Liver (tissue), 9 donors: Measurements from ENCODE around the gene NOX3. TPM values are rescaled to one million over a fixed set of nuclear protein-coding genes. Genes with fewer than 3 reads are reported as not detected.

Experiments
- DNase-seq: peaks from one replicate; pipeline ENCODE4 v3.0.0-alpha.2; 2017; ENCODE audit warnings: low spot score
- H3K27ac ChIP-seq, 2 donors: one replicate each; pipeline ENCODE4 v1.7.0; 2013; ENCODE audit warnings: inconsistent platforms in 2 of 2, low read length in 2 of 2, control low read depth in 1 of 2, low read depth in 1 of 2, mild to moderate bottlenecking in 1 of 2
- H3K27me3 ChIP-seq, 4 donors: one replicate each; pipeline versions ENCODE4 v1.6.1 to v1.7.0; 2013; ENCODE audit warnings: low read length in 3 of 4, inconsistent platforms in 1 of 4, mild to moderate bottlenecking in 1 of 4, moderate library complexity in 1 of 4; ENCODE audit not compliant: control insufficient read depth in 4 of 4, insufficient read depth in 4 of 4
- H3K36me3 ChIP-seq, 4 donors: one replicate each; pipeline versions ENCODE4 v1.6.1 to v1.7.0; 2013; ENCODE audit warnings: low read length in 3 of 4, mild to moderate bottlenecking in 3 of 4, low read depth in 1 of 4, moderate library complexity in 1 of 4; ENCODE audit not compliant: control insufficient read depth in 4 of 4, insufficient read depth in 3 of 4
- H3K4me1 ChIP-seq, 4 donors: one replicate each; pipeline versions ENCODE4 v1.6.1 to v1.7.0; 2013; ENCODE audit warnings: low read length in 3 of 4, mild to moderate bottlenecking in 3 of 4, moderate library complexity in 1 of 4; ENCODE audit not compliant: control insufficient read depth in 4 of 4, insufficient read depth in 4 of 4
- H3K4me3 ChIP-seq, 3 donors: one replicate each; pipeline versions ENCODE4 v1.6.1 to v1.7.0; 2013; ENCODE audit warnings: low read length in 3 of 3, control low read depth in 1 of 3, low read depth in 1 of 3, mild to moderate bottlenecking in 1 of 3
- H3K9ac ChIP-seq, 2 donors: one replicate each; pipeline ENCODE4 v1.7.0; 2013; ENCODE audit warnings: low read length in 2 of 2, mild to moderate bottlenecking in 2 of 2, moderate library complexity in 2 of 2, control low read depth in 1 of 2, low read depth in 1 of 2
- H3K9me3 ChIP-seq, 4 donors: one replicate each; pipeline versions ENCODE4 v1.6.1 to v1.7.0; 2013; ENCODE audit warnings: low read length in 3 of 4; ENCODE audit not compliant: control insufficient read depth in 4 of 4
- ATF3 ChIP-seq: IDR thresholded peaks from 2 replicates; pipeline ENCODE4 v1.6.1; 2016; ENCODE audit warnings: antibody characterized with exemption
- CTCF ChIP-seq: fragments of 150-350 bp; IDR thresholded peaks from 2 replicates; pipeline ENCODE4 v1.5.1; 2017; ENCODE audit warnings: improper control_type of control experiment, low read depth, low read length; ENCODE audit not compliant: missing input control
- EGR1 ChIP-seq, 2 donors: IDR thresholded peaks; 2 replicates each; pipeline ENCODE4 v1.6.1; 2016 to 2018; ENCODE audit warnings: antibody characterized with exemption in 2 of 2, low read depth in 2 of 2
- FOXA1 ChIP-seq: IDR thresholded peaks from 2 replicates; pipeline ENCODE4 v1.6.1; 2016; ENCODE audit warnings: antibody characterized with exemption
- FOXA2 ChIP-seq: IDR thresholded peaks from 2 replicates; pipeline ENCODE4 v1.6.1; 2016; ENCODE audit warnings: antibody characterized with exemption
- GABPA ChIP-seq, 2 donors: IDR thresholded peaks in 1 of 2; conservative IDR thresholded peaks in 1 of 2; 2 replicates each; pipeline ENCODE4 v1.6.1; 2016; ENCODE audit warnings: antibody characterized with exemption in 2 of 2, mild to moderate bottlenecking in 1 of 2, moderate library complexity in 1 of 2
- JUND ChIP-seq, 2 donors: IDR thresholded peaks; 2 replicates each; pipeline ENCODE4 v1.6.1; 2016; ENCODE audit warnings: antibody characterized with exemption in 2 of 2
- MAX ChIP-seq: IDR thresholded peaks from 2 replicates; pipeline ENCODE4 v1.6.1; 2016; ENCODE audit warnings: antibody characterized with exemption
- NR2F2 ChIP-seq: IDR thresholded peaks from 2 replicates; pipeline ENCODE4 v1.6.1; 2016; ENCODE audit warnings: antibody characterized with exemption
- RAD21 ChIP-seq, 2 donors: IDR thresholded peaks; 2 replicates each; pipeline ENCODE4 v1.6.1; 2016; ENCODE audit warnings: antibody characterized with exemption in 2 of 2, mild to moderate bottlenecking in 2 of 2
- REST ChIP-seq: IDR thresholded peaks from 2 replicates; pipeline ENCODE4 v1.6.1; 2016; ENCODE audit warnings: antibody characterized with exemption, mild to moderate bottlenecking
- RXRA ChIP-seq, 2 donors: IDR thresholded peaks; 2 replicates each; pipeline ENCODE4 v1.6.1; 2017 to 2018; ENCODE audit warnings: antibody characterized with exemption in 2 of 2, mild to moderate bottlenecking in 1 of 2
- SP1 ChIP-seq: IDR thresholded peaks from 2 replicates; pipeline ENCODE4 v1.6.1; 2018; ENCODE audit warnings: antibody characterized with exemption, mild to moderate bottlenecking
- TAF1 ChIP-seq: conservative IDR thresholded peaks from 2 replicates; pipeline ENCODE4 v1.6.1; 2016; ENCODE audit warnings: antibody characterized with exemption, mild to moderate bottlenecking
- YY1 ChIP-seq: IDR thresholded peaks from 2 replicates; pipeline ENCODE4 v1.6.1; 2016; ENCODE audit warnings: antibody characterized with exemption, mild to moderate bottlenecking
- ZBTB33 ChIP-seq: IDR thresholded peaks from 2 replicates; pipeline ENCODE4 v1.6.1; 2016; ENCODE audit warnings: antibody characterized with exemption
- WGBS: extraction: QIAGEN DNeasy Blood & Tissue Kit; methylation state at CpG from one replicate; pipeline ENCODE4 v1.1.7; 2013; 5-methylcytosine and 5-hydroxymethylcytosine counted together
- polyA plus RNA-seq, 2 donors: library from polyadenylated mRNA; stranded (reverse) in 1 of 2; unstranded in 1 of 2; fragments of 200-250 nt in 1 of 2; fragments of >200 nt in 1 of 2; fragmentation: Nextera tagmentation in 1 of 2; extraction: Ambion mirVana in 1 of 2; gene quantifications; one replicate each; pipeline versions ENCODE4 v1.2.1 to v1.2.3, GENCODE V29; 2013 to 2015
- total RNA-seq, 2 donors: library from RNA; depleted of rRNA; stranded (reverse); fragments of >200 nt; gene quantifications; one replicate each; pipeline ENCODE4 v1.2.3, GENCODE V29; 2014
- donor health status: healthy.
- donor health status: healthy.
- donor health status: healthy.
- donor health status: healthy.
- donor health status: healthy.

NOX3 gene
- total and polyA plus RNA-seq, 4 donors = not detected

- 84% methylated on average over 2 of the region's 2 CpGs for WGBS
- DNase-seq = no peak
- no peak overlapping the region for H3K9ac ChIP-seq
- H3K4me3 ChIP-seq = no peak overlapping the region
- H3K27me3 ChIP-seq = peaks cover 0 to 2% (median 0%) of the 10 kb centered on the region in 4 donors
- TF ChIP-seq TAF1 (no peak), REST (no peak), CTCF (no peak), RXRA (IDR thresholded peaks at IDR 0.05) (no peak), ZBTB33 (no peak), EGR1 (IDR thresholded peaks at IDR 0.05; ENCODE audit: low read depth in 2 of 2) (no peak), JUND (IDR thresholded peaks at IDR 0.05) (no peak), RAD21 (IDR thresholded peaks at IDR 0.05) (no peak), FOXA1 (no peak), GABPA (IDR thresholded peaks at IDR 0.05 in 1 of 2, conservative IDR thresholded peaks at IDR 0.05 in 1 of 2) (no peak), FOXA2 (no peak), NR2F2 (no peak), SP1 (no peak), ATF3 (no peak), YY1 (no peak)
- no peaks in the 10 kb centered on the region for H3K4me1 ChIP-seq
- no peaks in the 10 kb centered on the region for H3K9me3 ChIP-seq
- H3K27ac ChIP-seq = no peak overlapping the region
- no peaks in the 10 kb centered on the region for H3K36me3 ChIP-seq
Measured at GRCh38 chr6:155492061-155492735, 36.6 kb upstream of the NOX3 start.

GRCh38 chr6:155491421-155491820 lies 35.8 kb upstream of the NOX3 start:
- no peak for DNase-seq
- WGBS = 47% methylated on average over 1 of the region's 1 CpG
- Histone ChIP-seq H3K27ac (no peak overlapping the region), H3K9ac (no peak overlapping the region), H3K36me3 (no peaks in the 10 kb centered on the region), H3K4me3 (no peak overlapping the region), H3K9me3 (no peaks in the 10 kb centered on the region), H3K27me3 (peaks cover 0 to 1% (median 0%) of the 10 kb centered on the region in 4 donors), H3K4me1 (no peaks in the 10 kb centered on the region)
- TF ChIP-seq NR2F2 (no peak), JUND (IDR thresholded peaks at IDR 0.05) (no peak), TAF1 (no peak), REST (no peak), FOXA2 (no peak), MAX (no peak), GABPA (IDR thresholded peaks at IDR 0.05 in 1 of 2, conservative IDR thresholded peaks at IDR 0.05 in 1 of 2) (no peak), CTCF (no peak), YY1 (no peak)
